ENCODE data around the gene OR8B8. TPM values are rescaled to one million over a fixed set of nuclear protein-coding genes. Genes with fewer than 3 reads are reported as not detected.
"Not testable (repeated sequence)": the region's sequence is repeated elsewhere in the genome, so short reads cannot be mapped to it uniquely, and the experiment has no call there.

The OR8B8 gene
- total and polyA plus RNA-seq, 11 donors, result not detected

- WGBS, 4 donors, result 80 to 92% (median 91%) methylated on average over 4 of the region's 4 CpGs
- Histone ChIP-seq H3K9me3 (no peaks in the 10 kb centered on the region), H3K27ac (no peak overlapping the region), H3K27me3 (no peaks in the 10 kb centered on the region), H3K4me3 (no peak overlapping the region), H3K36me3 (no peaks in the 10 kb centered on the region), H3K4me1 (peaks cover 0 to 11% (median 0%) of the 10 kb centered on the region in 12 donors)
- TF ChIP-seq CTCF (IDR thresholded peaks at IDR 0.05) (no peak), POLR2A (IDR thresholded peaks at IDR 0.05) (no peak)
- ATAC-seq (no peak), DNase-seq (no peak)
- intact Hi-C loops (cut with DNase I), result no loop called here
Observed at GRCh38 chr11:124465368-124465767, 19.9 kb upstream of the OR8B8 start.

- Histone ChIP-seq H3K36me3 (no peaks in the 10 kb centered on the region), H3K27me3 (no peaks in the 10 kb centered on the region), H3K4me3 (no peak overlapping the region), H3K27ac (no peak overlapping the region), H3K4me1 (no peaks in the 10 kb centered on the region), H3K9me3 (no peaks in the 10 kb centered on the region)
- 76 to 87% (median 81%) methylated on average over 5 of the region's 5 CpGs for whole genome bisulfite sequencing, 4 donors
- intact Hi-C loops (cut with DNase I), result no loop called here
- DNase-seq (no peak), ATAC-seq (no peak)
- TF ChIP-seq POLR2A (IDR thresholded peaks at IDR 0.05) (no peak), CTCF (IDR thresholded peaks at IDR 0.05) (no peak)
Observed at GRCh38 chr11:124463990-124464389, 18.5 kb upstream of the OR8B8 start.

- WGBS, 4 donors, result 55 to 74% (median 57%) methylated on average over 3 of the region's 3 CpGs
- DNase-seq, result no peak
- no peaks in the 10 kb centered on the region for H3K36me3 ChIP-seq
- H3K4me1 ChIP-seq, result no peaks in the 10 kb centered on the region
- ATAC-seq, result no peak
- no peak overlapping the region for H3K27ac ChIP-seq
- no peaks in the 10 kb centered on the region for H3K27me3 ChIP-seq
- no peak for TF ChIP-seq POLR2A (IDR thresholded peaks at IDR 0.05)
- TF ChIP-seq CTCF (IDR thresholded peaks at IDR 0.05), result no peak
- no peak overlapping the region for H3K4me3 ChIP-seq
- intact Hi-C loops (cut with DNase I), result no loop called here
- no peaks in the 10 kb centered on the region for H3K9me3 ChIP-seq
Observed at GRCh38 chr11:124463324-124463723, 17.8 kb upstream of the OR8B8 start.

GRCh38 chr11:124460459-124460858 is 15.0 kb upstream of the OR8B8 start:
- ATAC-seq (no peak), DNase-seq (no peak)
- Histone ChIP-seq H3K4me3 (no peak overlapping the region), H3K4me1 (no peaks in the 10 kb centered on the region), H3K36me3 (no peaks in the 10 kb centered on the region), H3K9me3 (no peaks in the 10 kb centered on the region), H3K27ac (no peak overlapping the region), H3K27me3 (no peaks in the 10 kb centered on the region)
- no peak for TF ChIP-seq POLR2A (IDR thresholded peaks at IDR 0.05)
- 73 to 86% (median 82%) methylated on average over 1 of the region's 1 CpG for WGBS, 4 donors
- intact Hi-C loops (cut with DNase I), result no loop called here

GRCh38 chr11:124459379-124459778 is 13.9 kb upstream of the OR8B8 start:
- DNase-seq; H3K9me3 ChIP-seq; H3K4me3 ChIP-seq; H3K4me1 ChIP-seq; H3K27me3 ChIP-seq; intact Hi-C loops (cut with DNase I); H3K27ac ChIP-seq; ATAC-seq; H3K36me3 ChIP-seq: not testable (repeated sequence)
- WGBS, 4 donors, result 89 to 95% (median 93%) methylated on average over 7 of the region's 7 CpGs
